Effector memory CD8-positive, alpha-beta T cell (primary cell): Measurements from ENCODE around the gene NEDD8.

Experiments
- ATAC-seq: fragments of 150-1000 bp; cut with Tn5 transposase; replicated peaks from 2 replicates; pipeline ENCODE4 v1.10.0; 2021; ENCODE audit warnings: mild to moderate bottlenecking, moderate library complexity
- DNase-seq, 3 experiments: peaks; one replicate each; pipeline ENCODE4 v3.0.0; 2021
- H3K27ac Mint-ChIP-seq, 2 donors: one replicate each; pipeline ENCODE4 v1.8.0; 2022; ENCODE audit warnings: mild to moderate bottlenecking in 2 of 2, mixed read lengths in 2 of 2, moderate library complexity in 2 of 2
- H3K27me3 Mint-ChIP-seq, 2 donors: one replicate each; pipeline ENCODE4 v1.8.0; 2022; ENCODE audit warnings: mixed read lengths in 2 of 2
- H3K36me3 Mint-ChIP-seq: one replicate; pipeline ENCODE4 v1.8.0; 2022; ENCODE audit warnings: mild to moderate bottlenecking, moderate library complexity, mixed read lengths; ENCODE audit not compliant: insufficient read depth
- H3K4me1 Mint-ChIP-seq, 2 donors: one replicate each; pipeline ENCODE4 v1.8.0; 2022; ENCODE audit warnings: low read depth in 2 of 2, mixed read lengths in 2 of 2
- H3K4me3 Mint-ChIP-seq, 2 donors: one replicate each; pipeline ENCODE4 v1.8.0; 2022; ENCODE audit warnings: mild to moderate bottlenecking in 2 of 2, mixed read lengths in 2 of 2, moderate library complexity in 2 of 2
- H3K9me3 Mint-ChIP-seq, 2 donors: one replicate each; pipeline ENCODE4 v1.8.0; 2022; ENCODE audit warnings: mixed read lengths in 2 of 2

The NEDD8 gene

DNA sequence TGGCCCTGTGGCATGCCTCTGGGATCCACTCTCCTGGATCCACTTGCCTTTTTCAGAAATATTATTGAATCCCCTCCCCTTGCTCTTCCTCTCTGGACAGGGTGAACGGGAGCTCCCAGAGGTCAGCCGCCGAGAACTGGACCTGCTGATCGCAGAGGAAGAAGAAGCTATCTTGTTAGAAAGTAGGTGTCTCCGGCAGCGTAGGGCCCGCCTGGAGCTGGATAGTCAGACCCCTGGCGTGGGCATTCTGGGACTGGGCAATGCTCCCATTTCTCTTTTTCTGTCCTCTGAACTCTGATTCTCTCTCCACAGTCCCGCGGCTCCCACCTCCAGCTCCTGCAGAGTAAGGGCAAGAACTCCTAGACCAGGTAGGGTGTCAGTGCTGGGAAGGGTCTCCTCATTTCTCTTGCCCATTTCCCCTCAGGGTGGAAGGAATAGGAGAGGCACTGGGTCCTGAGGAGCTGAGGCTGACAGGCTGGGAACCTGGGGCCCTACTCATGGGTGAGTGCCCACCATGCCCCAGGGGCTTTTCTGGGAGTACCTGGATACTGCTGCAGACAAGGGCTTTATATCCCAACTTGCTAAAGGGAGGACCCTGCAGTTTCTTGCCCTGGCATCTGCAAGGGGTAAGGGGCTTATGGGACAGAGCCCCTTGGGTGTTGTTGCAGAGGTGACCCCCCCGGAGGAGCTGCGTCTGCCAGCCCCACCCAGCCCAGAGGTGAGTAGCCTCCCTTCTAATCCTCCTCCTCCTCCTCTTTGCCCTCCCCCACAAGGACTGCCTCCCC, 54.9 kb downstream of the NEDD8 start:
- peak overlapping the region in 1 of 2 donors; percentile 96 for H3K27ac Mint-ChIP-seq
- no peak overlapping the region for H3K4me3 Mint-ChIP-seq

GRCh38 chr14:24176599-24176998, 55.6 kb downstream of the NEDD8 start:
- H3K27ac Mint-ChIP-seq, result peak overlapping the region in 1 of 2 donors; percentile 96

More for the DNA sequence above, 54.9 kb downstream of the NEDD8 start:
- H3K4me1 Mint-ChIP-seq, result peaks cover 14 to 25% of the 10 kb centered on the region in 2 donors
- H3K36me3 Mint-ChIP-seq, result peaks cover 70% of the 10 kb centered on the region
- DNase-seq (no peak), ATAC-seq (no peak)
- H3K27me3 Mint-ChIP-seq, result no peaks in the 10 kb centered on the region
- no peaks in the 10 kb centered on the region for H3K9me3 Mint-ChIP-seq

DNA sequence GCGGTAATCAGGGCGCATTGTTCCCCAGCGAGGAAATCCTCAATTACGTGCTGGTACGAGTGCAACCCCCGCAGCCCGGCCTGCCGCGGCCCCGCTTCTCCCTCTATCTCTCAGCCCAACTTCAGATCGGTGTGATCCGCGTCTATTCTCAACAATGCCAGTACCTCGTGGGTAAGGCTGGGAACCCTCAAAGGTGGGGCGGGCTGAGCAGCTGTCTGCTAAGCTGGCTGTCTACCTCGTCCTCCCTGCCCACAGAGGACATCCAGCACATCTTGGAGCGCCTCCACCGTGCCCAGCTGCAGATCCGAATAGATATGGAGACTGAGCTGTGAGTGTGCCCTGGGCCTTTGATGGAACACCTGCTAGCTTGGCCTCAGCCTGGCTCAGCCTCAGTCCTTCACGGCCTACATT, 59.3 kb downstream of the NEDD8 start:
- Mint-ChIP-seq H3K36me3 (peaks cover 68% of the 10 kb centered on the region), H3K4me1 (peaks cover 23 to 35% of the 10 kb centered on the region in 2 donors), H3K9me3 (no peaks in the 10 kb centered on the region), H3K27ac (peak overlapping the region; percentile 87 to 96), H3K4me3 (peak overlapping the region; percentile 63 to 93), H3K27me3 (no peaks in the 10 kb centered on the region)
- no peak for DNase-seq
- ATAC-seq, result no peak

More at GRCh38 chr14:24176599-24176998, 55.6 kb downstream of the NEDD8 start:
- Mint-ChIP-seq H3K4me1 (peaks cover 19 to 26% of the 10 kb centered on the region in 2 donors), H3K36me3 (peaks cover 70% of the 10 kb centered on the region), H3K27me3 (no peaks in the 10 kb centered on the region), H3K4me3 (no peak overlapping the region), H3K9me3 (no peaks in the 10 kb centered on the region)
- no peak for DNase-seq
- ATAC-seq, result no peak

DNA sequence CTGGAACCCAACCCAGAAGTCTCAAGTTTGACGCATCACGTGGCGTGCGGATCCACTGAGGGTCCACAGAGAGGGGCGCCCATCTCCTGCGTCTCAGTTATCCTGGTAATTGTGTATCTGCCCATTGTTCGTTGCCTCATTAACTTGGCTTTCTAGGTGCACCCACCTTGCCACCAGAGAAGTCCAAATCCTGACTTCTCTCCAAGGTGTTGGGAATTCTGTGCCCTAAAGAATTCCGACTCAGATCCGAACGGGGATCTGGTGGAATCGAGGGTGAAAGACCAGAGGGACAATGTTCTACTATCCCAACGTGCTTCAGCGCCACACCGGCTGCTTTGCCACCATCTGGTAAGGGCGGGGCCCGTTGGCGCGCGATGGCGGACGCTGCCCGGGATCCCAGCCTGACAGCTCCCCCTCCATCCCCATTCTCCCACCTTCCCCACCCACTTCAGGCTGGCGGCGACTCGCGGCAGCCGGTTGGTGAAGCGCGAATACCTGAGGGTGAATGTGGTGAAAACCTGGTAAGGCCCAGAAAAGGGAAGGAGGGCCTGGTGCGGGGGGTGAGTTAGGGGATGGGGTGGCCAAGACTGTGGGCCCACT, 59.8 kb downstream of the NEDD8 start:
- peaks cover 70% of the 10 kb centered on the region for H3K36me3 Mint-ChIP-seq
- peaks cover 23 to 38% of the 10 kb centered on the region in 2 donors for H3K4me1 Mint-ChIP-seq
- H3K9me3 Mint-ChIP-seq, result no peaks in the 10 kb centered on the region
- DNase-seq (no peak), ATAC-seq (no peak)
- peak overlapping the region; percentile 83 to 93 for H3K4me3 Mint-ChIP-seq
- H3K27ac Mint-ChIP-seq, result peak overlapping the region; percentile 87 to 96
- H3K27me3 Mint-ChIP-seq, result no peaks in the 10 kb centered on the region

DNA sequence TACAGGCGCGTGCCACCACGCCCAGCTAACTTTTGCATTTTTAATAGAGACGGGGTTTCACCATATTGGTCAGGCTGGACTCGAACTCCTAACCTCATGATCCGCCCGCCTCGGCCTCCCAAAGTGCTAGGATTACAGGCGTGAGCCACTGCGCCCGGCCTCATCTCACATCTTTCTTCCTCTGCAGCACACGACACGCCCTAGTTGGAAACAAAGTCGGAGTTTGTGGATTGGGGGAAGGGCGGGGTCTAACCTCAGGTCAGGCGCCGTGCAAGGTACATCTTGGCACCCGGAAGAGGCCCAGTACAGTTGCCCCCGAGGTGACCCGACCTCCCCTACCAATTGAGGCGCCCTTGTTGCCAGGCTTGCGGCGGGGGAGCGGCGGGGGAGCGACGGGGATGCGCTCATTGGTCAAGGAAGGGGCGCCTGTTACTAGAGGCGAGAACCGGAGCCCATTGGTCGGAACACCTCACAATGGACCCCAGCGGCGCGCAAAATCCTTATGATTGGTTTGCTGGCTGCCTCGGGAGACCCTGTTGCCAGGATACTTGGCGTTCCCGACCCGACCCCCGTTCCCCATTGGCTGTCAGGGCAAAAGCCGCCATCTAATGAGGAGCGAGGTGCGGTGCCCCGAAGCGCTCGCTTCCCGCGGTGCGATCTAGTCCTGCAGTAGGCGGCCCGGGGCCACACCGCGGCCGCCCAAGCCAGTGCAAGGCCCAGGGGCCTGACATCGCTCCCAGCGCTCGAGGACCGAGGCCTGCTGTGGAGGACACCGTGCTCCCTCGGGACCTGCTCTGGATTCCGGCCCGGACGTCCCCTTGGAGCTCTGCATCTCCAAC, 60.5 kb downstream of the NEDD8 start, which contains the start of gene REC8:
TSS of gene REC8 (plus strand) at position 659 of the 839 bp plus-strand sequence. CDS start 473 bp downstream, outside the sequence.
- ATAC-seq (peak; percentile 87), DNase-seq (peak; percentile 73 to 78 (median 77))
- Mint-ChIP-seq H3K27me3 (no peaks in the 10 kb centered on the region), H3K27ac (peak within 1 kb of the TSS; percentile 87 to 96), H3K36me3 (peaks cover 77% of the 10 kb centered on the region), H3K4me3 (peak within 1 kb of the TSS; percentile 83 to 93), H3K4me1 (peaks cover 23 to 36% of the 10 kb centered on the region in 2 donors), H3K9me3 (no peaks in the 10 kb centered on the region)

DNA sequence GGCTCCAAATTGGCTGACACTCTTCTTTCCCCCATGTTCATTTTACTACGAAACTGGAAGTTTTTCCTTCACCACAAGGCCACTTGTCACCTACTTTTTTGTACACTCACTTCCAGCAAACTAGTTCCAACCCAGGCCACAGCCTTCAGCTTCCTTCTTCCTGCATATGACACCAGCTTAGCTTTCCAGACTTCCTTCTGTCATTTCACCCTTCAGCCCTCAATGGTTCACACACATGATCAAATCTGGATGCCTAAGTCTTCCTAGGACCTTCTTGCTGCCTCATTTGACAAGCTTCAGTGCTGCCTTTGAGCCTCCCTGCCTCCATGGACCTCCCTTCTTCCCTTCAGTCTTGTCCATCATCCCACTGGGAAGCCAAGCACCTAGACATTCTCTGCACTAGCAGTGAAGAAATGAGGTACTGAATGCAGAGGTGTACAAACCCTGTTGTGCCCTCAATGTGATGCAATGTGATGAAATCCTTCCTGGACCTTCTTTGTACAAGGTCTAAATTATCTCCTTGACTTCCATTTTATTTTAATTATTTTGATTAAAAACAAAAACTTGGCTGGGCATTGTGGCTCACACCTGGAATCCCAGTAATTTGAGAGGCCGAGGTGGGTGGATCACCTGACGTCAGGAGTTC, 64.6 kb downstream of the NEDD8 start:
- Mint-ChIP-seq H3K4me1 (peaks cover 38 to 42% of the 10 kb centered on the region in 2 donors), H3K9me3 (no peaks in the 10 kb centered on the region), H3K27ac (peak overlapping the region; percentile 6 to 35), H3K4me3 (no peak overlapping the region), H3K36me3 (peaks cover 92% of the 10 kb centered on the region), H3K27me3 (no peaks in the 10 kb centered on the region)
- ATAC-seq (no peak), DNase-seq (no peak)
